IMR-90 (cell line): ENCODE data around the gene BRME1. TPM values are rescaled to one million over a fixed set of nuclear protein-coding genes. Genes with fewer than 3 reads are reported as not detected.

Source experiments
- CEBPB ChIP-seq: IDR thresholded peaks from 2 replicates; pipeline ENCODE4 v1.6.1; 2012; ENCODE audit warnings: low read depth, low read length, improper control_type of control experiment
- ELK1 ChIP-seq: fragments of 150-350 bp; IDR thresholded peaks from 2 replicates; pipeline ENCODE4 v1.6.1; 2016; ENCODE audit warnings: low read depth, mild to moderate bottlenecking, low read length, moderate library complexity, borderline replicate concordance
- MAFK ChIP-seq: IDR thresholded peaks from 2 replicates; pipeline ENCODE4 v1.6.1; 2012; ENCODE audit warnings: low read depth, low read length, improper control_type of control experiment
- microRNA-seq, 2 experiments: library from miRNA; stranded (forward) in 1 of 2; unstranded in 1 of 2; fragments of 10-50 nt in 1 of 2; fragments of <30 nt in 1 of 2; gene quantifications in 1 of 2; microRNA quantifications in 1 of 2; one replicate each; pipeline versions ENCODE3 to v1.1.0; 2013 to 2020; ENCODE audit not compliant: insufficient read depth in 1 of 2, insufficient read length in 1 of 2, unreplicated experiment in 1 of 2
- polyA plus RNA-seq, 3 experiments: library from polyadenylated mRNA; depleted of rRNA; stranded (reverse); fragments of >200 nt; gene quantifications; 2 replicates each; pipeline ENCODE4 v1.2.3, GENCODE V29; 2012; ENCODE audit warnings: low replicate concordance in 1 of 3
- small RNA-seq, 5 experiments: library from RNA; depleted of rRNA; stranded (forward); fragments of <200 nt; gene quantifications; one replicate each; pipeline ENCODE3, GENCODE V24; 2012
- total RNA-seq: library from RNA; depleted of rRNA; stranded (reverse); fragments of >200 nt; gene quantifications from 2 replicates; pipeline ENCODE4 v1.2.3, GENCODE V29; 2012; rRNA removed

BRME1 gene
- total and polyA plus RNA-seq, 2 of the 4 experiments (the other 2 are of a cell fraction): 0.18 to 0.38 TPM

DNA sequence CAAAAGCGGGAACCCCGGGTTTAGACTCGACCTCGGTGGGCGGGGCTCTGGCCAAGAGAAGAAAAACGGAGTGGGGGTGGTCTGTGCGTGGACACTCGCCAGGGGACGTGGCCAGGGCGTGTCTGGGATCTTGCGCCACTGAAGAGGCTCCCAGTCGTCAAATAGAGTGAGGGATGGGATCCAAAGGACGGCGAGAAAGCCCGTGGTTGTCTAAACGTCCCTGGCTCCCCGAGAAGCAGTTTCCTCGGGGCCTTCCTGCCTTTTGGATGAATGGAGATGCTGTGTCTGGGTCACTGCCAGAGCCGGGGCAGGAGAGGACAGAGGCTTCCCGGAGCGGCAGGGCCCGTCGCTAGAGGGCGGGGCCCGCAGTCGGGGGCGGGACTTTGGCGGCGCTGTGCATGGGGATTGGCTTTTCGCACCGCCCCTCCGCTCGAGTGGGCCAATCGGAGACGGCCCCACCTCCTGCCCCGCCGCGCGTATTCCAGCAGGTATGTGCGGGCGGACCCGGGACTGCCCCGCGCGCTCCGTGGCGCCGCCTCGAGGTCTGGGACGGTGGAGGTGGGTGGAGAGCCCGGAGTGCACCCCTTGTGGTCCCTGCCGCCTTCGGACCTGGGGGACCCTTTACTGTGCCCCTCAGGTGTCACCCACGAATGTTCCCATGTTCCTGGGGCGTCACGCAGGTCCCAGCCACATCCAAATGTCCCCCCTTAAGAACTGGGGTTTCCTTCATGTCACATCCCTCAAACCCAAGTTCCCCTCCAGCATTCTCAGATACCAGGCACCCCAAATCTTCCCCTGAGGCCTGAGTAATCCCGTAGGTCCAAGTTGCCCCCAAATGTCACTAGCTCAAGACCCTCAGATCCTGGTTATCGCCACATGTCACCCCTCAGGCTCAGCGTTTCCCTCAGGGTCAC lies 72.3 kb downstream of the BRME1 start (continued):
- TF ChIP-seq ELK1 (no peak), MAFK (no peak), CEBPB (peak; percentile 85)

Small RNA genes within 50 kb of the gene (microRNA-seq; reads per million reads assigned to microRNA genes)
- gene MIR181C: 387 to 421 reads per million in 2 experiments
- 351 to 733 reads per million in 2 experiments for gene MIR181D

Small RNA genes within 50 kb of the gene (small RNA-seq; reads per million reads assigned to genes)
- 2.0 to 299 (median 147) reads per million in 5 experiments for gene MIR181C
- gene MIR181D: 5.7 to 938 (median 562) reads per million in 5 experiments

Other genes with a start within 250 kb of the BRME1 start
- gene MRI1, start 141.6 kb downstream of the BRME1 start, total RNA-seq: 26.7 and 28.9 TPM in 2 replicates
- 37.6 and 45.5 TPM in 2 replicates for gene MRI1, start 141.6 kb downstream of the BRME1 start, polyA plus RNA-seq (2012; rRNA removed)
- 61.3 and 68.3 TPM in 2 replicates for gene C19orf53, start 131.7 kb downstream of the BRME1 start, total RNA-seq
- 290 and 349 TPM in 2 replicates for gene C19orf53, start 131.7 kb downstream of the BRME1 start, polyA plus RNA-seq (2012; rRNA removed)
- 1.9 and 2.2 TPM in 2 replicates for gene ZSWIM4, start 110.7 kb downstream of the BRME1 start, total RNA-seq
- 6.2 and 7.6 TPM in 2 replicates for gene ZSWIM4, start 110.7 kb downstream of the BRME1 start, polyA plus RNA-seq (2012; rRNA removed)
- not detected in 2 replicates for gene NANOS3, start 29.0 kb downstream of the BRME1 start, total RNA-seq
- 0.63 and 0.85 TPM in 2 replicates for gene NANOS3, start 29.0 kb downstream of the BRME1 start, polyA plus RNA-seq (2012; rRNA removed)
- 3.9 and 4.1 TPM in 2 replicates for gene CC2D1A, start 84 bp upstream of the BRME1 start, total RNA-seq
- 12.4 and 14.7 TPM in 2 replicates for gene CC2D1A, start 84 bp upstream of the BRME1 start, polyA plus RNA-seq (2012; rRNA removed)
- gene PODNL1, start 32.3 kb upstream of the BRME1 start, total RNA-seq: under 0.01 TPM in 2 replicates
- gene PODNL1, start 32.3 kb upstream of the BRME1 start, polyA plus RNA-seq (2012; rRNA removed): 2.3 and 2.4 TPM in 2 replicates
- 6.8 and 7.5 TPM in 2 replicates for gene DCAF15, start 46.4 kb upstream of the BRME1 start, total RNA-seq
- gene DCAF15, start 46.4 kb upstream of the BRME1 start, polyA plus RNA-seq (2012; rRNA removed): 31.0 and 31.9 TPM in 2 replicates
- 0.36 and 0.83 TPM in 2 replicates for gene RFX1, start 100.2 kb upstream of the BRME1 start, total RNA-seq
- 3.1 TPM in 2 replicates for gene RFX1, start 100.2 kb upstream of the BRME1 start, polyA plus RNA-seq (2012; rRNA removed)
- not detected in 2 replicates for gene RLN3, start 122.0 kb upstream of the BRME1 start, total RNA-seq
- not detected in 2 replicates for gene RLN3, start 122.0 kb upstream of the BRME1 start, polyA plus RNA-seq (2012; rRNA removed)
- gene IL27RA, start 125.6 kb upstream of the BRME1 start, total RNA-seq: 2.8 and 2.9 TPM in 2 replicates
- gene IL27RA, start 125.6 kb upstream of the BRME1 start, polyA plus RNA-seq (2012; rRNA removed): 4.7 and 5.1 TPM in 2 replicates
- under 0.01 and 0.18 TPM in 2 replicates for gene PALM3, start 156.0 kb upstream of the BRME1 start, total RNA-seq
- 0.52 and 0.84 TPM in 2 replicates for gene PALM3, start 156.0 kb upstream of the BRME1 start, polyA plus RNA-seq (2012; rRNA removed)
- gene MISP3, start 166.7 kb upstream of the BRME1 start, total RNA-seq: under 0.01 TPM in 2 replicates
- 0.68 and 0.86 TPM in 2 replicates for gene MISP3, start 166.7 kb upstream of the BRME1 start, polyA plus RNA-seq (2012; rRNA removed)
- not detected in 2 replicates for gene C19orf67, start 179.7 kb upstream of the BRME1 start, total RNA-seq
- not detected in 2 replicates for gene C19orf67, start 179.7 kb upstream of the BRME1 start, polyA plus RNA-seq (2012; rRNA removed)
- 6.5 and 7.5 TPM in 2 replicates for gene SAMD1, start 184.6 kb upstream of the BRME1 start, total RNA-seq
- gene SAMD1, start 184.6 kb upstream of the BRME1 start, polyA plus RNA-seq (2012; rRNA removed): 14.1 and 16.3 TPM in 2 replicates
- 18.1 TPM in 2 replicates for gene PRKACA, start 211.6 kb upstream of the BRME1 start, total RNA-seq
- 67.1 and 94.5 TPM in 2 replicates for gene PRKACA, start 211.6 kb upstream of the BRME1 start, polyA plus RNA-seq (2012; rRNA removed)
- gene ASF1B, start 230.5 kb upstream of the BRME1 start, total RNA-seq: 10.4 and 13.1 TPM in 2 replicates
- 11.3 and 12.1 TPM in 2 replicates for gene ASF1B, start 230.5 kb upstream of the BRME1 start, polyA plus RNA-seq (2012; rRNA removed)